ENCODE results near the gene GDA.

The GDA gene

GRCh38 chr9:72130321-72130720 lies 18.9 kb upstream of the GDA start:
- H3K4me3 ChIP-seq (ENCODE audit: low read length): no peak overlapping the region
- no peaks in the 10 kb centered on the region for H3K79me2 ChIP-seq (ENCODE audit: low read length)
- H3K9ac ChIP-seq (ENCODE audit: low read length): no peak overlapping the region
- no peak overlapping the region for H3K4me2 ChIP-seq (ENCODE audit: low read length)
- no peak for TF ChIP-seq EZH2phosphoT487 (IDR thresholded peaks at IDR 0.05; ENCODE audit: low read depth)
- H3K36me3 ChIP-seq (replicated peaks; ENCODE audit: low read depth, low read length): no peaks in the 10 kb centered on the region
- H3K27me3 ChIP-seq (ENCODE audit: low read depth, low read length): no peaks in the 10 kb centered on the region
- no peaks in the 10 kb centered on the region for H3K9me3 ChIP-seq (ENCODE audit: insufficient read depth, low read length)
- H3K4me1 ChIP-seq (ENCODE audit: low read length): no peaks in the 10 kb centered on the region
- no peaks in the 10 kb centered on the region for H4K20me1 ChIP-seq (ENCODE audit: insufficient read depth, low read length)
- no peak overlapping the region for H2AFZ ChIP-seq (ENCODE audit: low read depth, low read length)
- no peak overlapping the region for H3K27ac ChIP-seq (ENCODE audit: low read length)

- Histone ChIP-seq H3K79me2 (ENCODE audit: low read length) (no peaks in the 10 kb centered on the region), H3K36me3 (replicated peaks; ENCODE audit: low read depth, low read length) (no peaks in the 10 kb centered on the region), H4K20me1 (ENCODE audit: insufficient read depth, low read length) (no peaks in the 10 kb centered on the region), H3K27ac (ENCODE audit: low read length) (no peak overlapping the region), H3K4me2 (ENCODE audit: low read length) (no peak overlapping the region), H3K4me1 (ENCODE audit: low read length) (no peaks in the 10 kb centered on the region), H3K4me3 (ENCODE audit: low read length) (no peak overlapping the region), H3K9me3 (ENCODE audit: insufficient read depth, low read length) (no peaks in the 10 kb centered on the region), H3K9ac (ENCODE audit: low read length) (no peak overlapping the region), H2AFZ (ENCODE audit: low read depth, low read length) (no peak overlapping the region), H3K27me3 (ENCODE audit: low read depth, low read length) (no peaks in the 10 kb centered on the region)
- no peak for TF ChIP-seq CTCF (IDR thresholded peaks at IDR 0.05; ENCODE audit: low read depth, low read length)
- TF ChIP-seq EZH2phosphoT487 (IDR thresholded peaks at IDR 0.05; ENCODE audit: low read depth): no peak
Measured at GRCh38 chr9:72131206-72131605, 18.0 kb upstream of the GDA start.

GRCh38 chr9:72132052-72132451 lies 17.2 kb upstream of the GDA start:
- Histone ChIP-seq H3K9ac (ENCODE audit: low read length) (no peak overlapping the region), H2AFZ (ENCODE audit: low read depth, low read length) (no peak overlapping the region), H3K27ac (ENCODE audit: low read length) (no peak overlapping the region), H3K4me1 (ENCODE audit: low read length) (no peaks in the 10 kb centered on the region), H3K79me2 (ENCODE audit: low read length) (no peaks in the 10 kb centered on the region), H3K36me3 (replicated peaks; ENCODE audit: low read depth, low read length) (no peaks in the 10 kb centered on the region), H3K4me3 (ENCODE audit: low read length) (no peak overlapping the region), H3K4me2 (ENCODE audit: low read length) (no peak overlapping the region), H3K27me3 (ENCODE audit: low read depth, low read length) (no peaks in the 10 kb centered on the region), H4K20me1 (ENCODE audit: insufficient read depth, low read length) (no peaks in the 10 kb centered on the region), H3K9me3 (ENCODE audit: insufficient read depth, low read length) (no peaks in the 10 kb centered on the region)
- no peak for TF ChIP-seq CTCF (IDR thresholded peaks at IDR 0.05; ENCODE audit: low read depth, low read length)
- TF ChIP-seq EZH2phosphoT487 (IDR thresholded peaks at IDR 0.05; ENCODE audit: low read depth): no peak

GRCh38 chr9:72133365-72134035 lies 15.7 kb upstream of the GDA start:
- Histone ChIP-seq H3K9ac (ENCODE audit: low read length) (no peak overlapping the region), H2AFZ (ENCODE audit: low read depth, low read length) (no peak overlapping the region), H3K4me1 (ENCODE audit: low read length) (no peaks in the 10 kb centered on the region), H3K27me3 (ENCODE audit: low read depth, low read length) (no peaks in the 10 kb centered on the region), H3K36me3 (replicated peaks; ENCODE audit: low read depth, low read length) (no peaks in the 10 kb centered on the region), H3K4me3 (ENCODE audit: low read length) (no peak overlapping the region), H3K27ac (ENCODE audit: low read length) (no peak overlapping the region), H3K79me2 (ENCODE audit: low read length) (no peaks in the 10 kb centered on the region), H3K4me2 (ENCODE audit: low read length) (no peak overlapping the region), H3K9me3 (ENCODE audit: insufficient read depth, low read length) (no peaks in the 10 kb centered on the region), H4K20me1 (ENCODE audit: insufficient read depth, low read length) (no peaks in the 10 kb centered on the region)
- TF ChIP-seq CTCF (IDR thresholded peaks at IDR 0.05; ENCODE audit: low read depth, low read length): no peak
- no peak for TF ChIP-seq EZH2phosphoT487 (IDR thresholded peaks at IDR 0.05; ENCODE audit: low read depth)
